ENCODE results near the gene CCDC60.
A peak's percentile ranks its signal among the peaks of the same experiment; 100 is the strongest.

Gene CCDC60

GRCh38 chr12:119312904-119313303, 21.6 kb upstream of the CCDC60 start:
- in situ Hi-C loops (cut with HindIII; ENCODE audit: low pct_unique_long_range_greater_than_20kb, low sequenced_read_pairs): no loop called here
- DNase-seq (ENCODE audit: low read depth in 1 of 2, low spot score in 1 of 2): no peak
- no peak for TF ChIP-seq JUND (IDR thresholded peaks at IDR 0.05; ENCODE audit: low read depth)

- TF ChIP-seq JUND (IDR thresholded peaks at IDR 0.05; ENCODE audit: low read depth): no peak
- DNase-seq (ENCODE audit: low read depth in 1 of 2, low spot score in 1 of 2): no peak
- in situ Hi-C loops (cut with HindIII; ENCODE audit: low pct_unique_long_range_greater_than_20kb, low sequenced_read_pairs): no loop called here
Measured at GRCh38 chr12:119314290-119314689, 20.2 kb upstream of the CCDC60 start.

- no peak for DNase-seq (ENCODE audit: low read depth in 1 of 2, low spot score in 1 of 2)
- no peak for TF ChIP-seq JUND (IDR thresholded peaks at IDR 0.05; ENCODE audit: low read depth)
- in situ Hi-C loops (cut with HindIII; ENCODE audit: low pct_unique_long_range_greater_than_20kb, low sequenced_read_pairs): no loop called here
Measured at GRCh38 chr12:119319638-119320037, 14.9 kb upstream of the CCDC60 start.

- in situ Hi-C loops (cut with HindIII; ENCODE audit: low pct_unique_long_range_greater_than_20kb, low sequenced_read_pairs): no loop called here
- DNase-seq (ENCODE audit: low read depth in 1 of 2, low spot score in 1 of 2): no peak
- TF ChIP-seq JUND (IDR thresholded peaks at IDR 0.05; ENCODE audit: low read depth): no peak
Measured at GRCh38 chr12:119320678-119321077, 13.9 kb upstream of the CCDC60 start.

GRCh38 chr12:119322301-119322723, 12.2 kb upstream of the CCDC60 start:
- in situ Hi-C loops (cut with HindIII; ENCODE audit: low pct_unique_long_range_greater_than_20kb, low sequenced_read_pairs): no loop called here
- DNase-seq (ENCODE audit: low read depth in 1 of 2, low spot score in 1 of 2): no peak
- no peak for TF ChIP-seq JUND (IDR thresholded peaks at IDR 0.05; ENCODE audit: low read depth)

GRCh38 chr12:119325813-119326212, 8.7 kb upstream of the CCDC60 start:
- no peak for DNase-seq (ENCODE audit: low read depth in 1 of 2, low spot score in 1 of 2)
- no peak for TF ChIP-seq JUND (IDR thresholded peaks at IDR 0.05; ENCODE audit: low read depth)
- in situ Hi-C loops (cut with HindIII; ENCODE audit: low pct_unique_long_range_greater_than_20kb, low sequenced_read_pairs): no loop called here

GRCh38 chr12:119326341-119326740, 8.2 kb upstream of the CCDC60 start:
- in situ Hi-C loops (cut with HindIII; ENCODE audit: low pct_unique_long_range_greater_than_20kb, low sequenced_read_pairs): no loop called here
- no peak for DNase-seq (ENCODE audit: low read depth in 1 of 2, low spot score in 1 of 2)
- TF ChIP-seq JUND (IDR thresholded peaks at IDR 0.05; ENCODE audit: low read depth): no peak

GRCh38 chr12:119327471-119327870, 7.1 kb upstream of the CCDC60 start:
- in situ Hi-C loops (cut with HindIII; ENCODE audit: low pct_unique_long_range_greater_than_20kb, low sequenced_read_pairs): no loop called here
- DNase-seq (ENCODE audit: low read depth in 1 of 2, low spot score in 1 of 2): no peak
- no peak for TF ChIP-seq JUND (IDR thresholded peaks at IDR 0.05; ENCODE audit: low read depth)

GRCh38 chr12:119328111-119328510, 6.4 kb upstream of the CCDC60 start:
- no peak for TF ChIP-seq JUND (IDR thresholded peaks at IDR 0.05; ENCODE audit: low read depth)
- peak in 1 of 2 experiments; percentile 44 for DNase-seq (ENCODE audit: low read depth in 1 of 2, low spot score in 1 of 2)
- in situ Hi-C loops (cut with HindIII; ENCODE audit: low pct_unique_long_range_greater_than_20kb, low sequenced_read_pairs): no loop called here

GRCh38 chr12:119338593-119339363, 4.2 kb downstream of the CCDC60 start:
- in situ Hi-C loops (cut with HindIII; ENCODE audit: low pct_unique_long_range_greater_than_20kb, low sequenced_read_pairs): no loop called here
- DNase-seq (ENCODE audit: low read depth in 1 of 2, low spot score in 1 of 2): no peak
- no peak for TF ChIP-seq JUND (IDR thresholded peaks at IDR 0.05; ENCODE audit: low read depth)

GRCh38 chr12:119340578-119340977, 6.0 kb downstream of the CCDC60 start:
- no peak for DNase-seq (ENCODE audit: low read depth in 1 of 2, low spot score in 1 of 2)
- in situ Hi-C loops (cut with HindIII; ENCODE audit: low pct_unique_long_range_greater_than_20kb, low sequenced_read_pairs): no loop called here
- no peak for TF ChIP-seq JUND (IDR thresholded peaks at IDR 0.05; ENCODE audit: low read depth)

- no peak for DNase-seq (ENCODE audit: low read depth in 1 of 2, low spot score in 1 of 2)
- no peak for TF ChIP-seq JUND (IDR thresholded peaks at IDR 0.05; ENCODE audit: low read depth)
- in situ Hi-C loops (cut with HindIII; ENCODE audit: low pct_unique_long_range_greater_than_20kb, low sequenced_read_pairs): no loop called here
Measured at GRCh38 chr12:119341020-119341419, 6.5 kb downstream of the CCDC60 start.

- no peak for TF ChIP-seq JUND (IDR thresholded peaks at IDR 0.05; ENCODE audit: low read depth)
- in situ Hi-C loops (cut with HindIII; ENCODE audit: low pct_unique_long_range_greater_than_20kb, low sequenced_read_pairs): no loop called here
- no peak for DNase-seq (ENCODE audit: low read depth in 1 of 2, low spot score in 1 of 2)
Measured at GRCh38 chr12:119341988-119342387, 7.5 kb downstream of the CCDC60 start.

GRCh38 chr12:119343130-119343529, 8.6 kb downstream of the CCDC60 start:
- in situ Hi-C loops (cut with HindIII; ENCODE audit: low pct_unique_long_range_greater_than_20kb, low sequenced_read_pairs): no loop called here
- no peak for TF ChIP-seq JUND (IDR thresholded peaks at IDR 0.05; ENCODE audit: low read depth)
- no peak for DNase-seq (ENCODE audit: low read depth in 1 of 2, low spot score in 1 of 2)
